Bronchial epithelial cell (primary cell): ENCODE results near the gene ANGPTL2. TPM values are rescaled to one million over a fixed set of nuclear protein-coding genes. Genes with fewer than 3 reads are reported as not detected.

Source experiments
- DNase-seq: peaks from one replicate; pipeline ENCODE4 v3.0.0-alpha.2; 2010; ENCODE audit warnings: low read depth
- FAIRE-seq: peaks from 2 replicates; lab custom pipeline; 2011; peaks lifted over from hg19 to GRCh38; lab: Jason Lieb, UNC
- H3K27me3 ChIP-seq: 2 replicates; pipeline ENCODE4 v1.5.1; 2011; ENCODE audit warnings: low read length; ENCODE audit not compliant: control insufficient read depth, insufficient read depth
- H3K36me3 ChIP-seq: 2 replicates; pipeline ENCODE4 v1.5.1; 2011; ENCODE audit warnings: low read length; ENCODE audit not compliant: control insufficient read depth, insufficient read depth
- H3K4me3 ChIP-seq: 2 replicates; pipeline ENCODE4 v1.5.1; 2011; ENCODE audit warnings: mild to moderate bottlenecking, low read depth, low read length, control low read depth
- CTCF ChIP-seq: IDR thresholded peaks from 2 replicates; pipeline ENCODE4 v1.5.1; 2011; ENCODE audit warnings: mild to moderate bottlenecking, moderate library complexity, low read length, control low read depth, inconsistent platforms; ENCODE audit not compliant: insufficient read depth, severe bottlenecking
- total RNA-seq: library from RNA; depleted of rRNA; stranded (reverse); fragments of >200 nt; gene quantifications from 2 replicates; pipeline ENCODE4 v1.2.1, GENCODE V29; 2014

Gene ANGPTL2
- total RNA-seq, 1 donor from 2014 or later = 0.79 TPM

DNA sequence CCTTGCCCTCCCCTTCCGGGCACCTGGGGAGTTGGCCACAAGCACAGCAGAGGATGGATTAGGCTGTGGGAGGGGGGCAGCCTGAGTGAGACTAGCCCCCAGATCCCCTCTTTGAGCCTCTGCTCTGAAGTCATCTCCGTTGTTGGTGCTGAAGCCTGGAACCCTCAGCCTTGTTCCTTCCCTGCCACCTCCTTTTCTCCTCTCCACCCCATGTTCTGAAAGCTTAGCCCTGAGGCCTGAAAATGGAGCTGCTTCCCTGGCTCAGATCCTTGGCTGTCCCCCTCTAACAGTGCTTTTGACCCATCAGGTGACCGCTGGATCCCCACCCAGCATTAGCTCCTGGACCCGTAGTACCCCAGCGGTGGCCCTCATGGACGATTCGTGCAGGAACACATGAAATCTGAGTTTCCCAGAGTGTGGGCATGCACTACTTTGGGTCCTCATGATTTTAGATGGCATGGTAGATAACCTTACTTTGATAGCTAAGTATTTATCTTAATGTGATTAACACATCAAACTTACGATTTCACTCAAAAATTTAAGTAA is 21.6 kb upstream of the ANGPTL2 start:
- no peak for TF ChIP-seq CTCF
- no peaks in the 10 kb centered on the region for H3K36me3 ChIP-seq
- DNase-seq (no peak), FAIRE-seq (no peak)
- H3K27me3 ChIP-seq = peaks cover 10% of the 10 kb centered on the region
- H3K4me3 ChIP-seq = no peak overlapping the region

GRCh38 chr9:127142931-127143464 is 20.6 kb upstream of the ANGPTL2 start:
- Histone ChIP-seq H3K4me3 (no peak overlapping the region), H3K36me3 (no peaks in the 10 kb centered on the region), H3K27me3 (peaks cover 11% of the 10 kb centered on the region)
- TF ChIP-seq CTCF = no peak
- no peak for FAIRE-seq
- no peak for DNase-seq

DNA sequence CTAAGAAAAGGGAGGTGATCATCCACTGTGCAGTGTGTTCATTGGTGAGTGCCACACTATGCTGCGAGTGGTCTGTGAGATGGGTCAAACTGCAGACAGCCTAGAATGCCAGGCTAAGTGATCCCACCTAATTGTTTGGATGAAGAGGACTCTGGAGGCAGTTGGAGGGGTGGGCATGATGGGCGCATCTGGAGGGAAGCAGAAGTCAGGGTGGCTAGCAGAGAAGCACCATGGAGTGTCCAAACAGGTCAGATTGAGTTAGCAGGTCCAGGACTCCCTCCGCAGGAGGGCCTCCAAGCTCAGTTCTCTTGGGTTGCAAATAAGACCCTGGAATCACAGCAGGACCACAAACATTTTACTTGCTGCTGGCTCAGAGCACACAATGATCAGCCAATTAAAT is 19.9 kb upstream of the ANGPTL2 start:
- FAIRE-seq (no peak), DNase-seq (no peak)
- peaks cover 11% of the 10 kb centered on the region for H3K27me3 ChIP-seq
- H3K36me3 ChIP-seq = no peaks in the 10 kb centered on the region
- no peak overlapping the region for H3K4me3 ChIP-seq
- TF ChIP-seq CTCF = no peak

DNA sequence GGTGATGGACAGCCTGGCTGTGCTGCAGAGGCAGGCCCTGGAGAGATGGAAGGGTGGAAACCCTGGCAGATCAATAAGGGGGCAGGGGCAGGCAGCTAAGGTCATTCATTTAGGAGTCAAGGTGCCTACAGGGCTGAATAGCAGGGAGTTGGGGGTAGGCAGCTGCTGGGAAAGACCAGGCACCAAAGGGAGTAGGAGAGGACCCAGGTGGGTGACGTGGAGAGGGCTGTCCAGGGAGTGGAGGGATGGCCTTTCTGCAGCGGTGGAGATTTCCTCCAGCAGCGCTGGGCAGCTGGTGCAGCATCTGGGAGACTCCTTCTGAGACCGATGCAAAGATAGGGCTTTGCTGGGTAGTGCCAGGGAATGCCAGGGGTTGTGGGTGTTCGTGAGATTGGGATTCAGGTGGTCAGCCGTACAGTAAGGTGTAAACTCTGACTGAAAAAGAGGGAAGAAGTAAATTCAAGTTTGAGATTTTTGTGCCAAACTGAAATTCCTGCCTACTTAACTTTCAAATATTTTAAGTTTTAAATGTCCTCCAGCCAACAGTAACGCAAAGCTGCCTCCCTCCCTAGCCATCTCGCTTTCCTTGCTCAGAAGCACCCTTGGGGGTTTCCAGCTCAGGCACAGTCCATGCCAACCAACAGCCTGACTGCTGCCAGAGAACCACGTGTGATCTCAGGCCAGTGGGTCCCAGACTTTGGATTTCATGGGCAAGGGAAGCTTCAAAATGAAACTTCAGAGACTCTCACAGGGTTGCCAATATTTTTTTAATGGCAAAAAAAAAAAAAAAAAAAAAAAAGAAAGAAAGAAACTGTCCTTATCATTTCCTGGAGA is 18.6 kb upstream of the ANGPTL2 start:
- H3K4me3 ChIP-seq = no peak overlapping the region
- FAIRE-seq (no peak), DNase-seq (no peak)
- no peaks in the 10 kb centered on the region for H3K36me3 ChIP-seq
- peaks cover 11% of the 10 kb centered on the region for H3K27me3 ChIP-seq
- no peak for TF ChIP-seq CTCF

DNA sequence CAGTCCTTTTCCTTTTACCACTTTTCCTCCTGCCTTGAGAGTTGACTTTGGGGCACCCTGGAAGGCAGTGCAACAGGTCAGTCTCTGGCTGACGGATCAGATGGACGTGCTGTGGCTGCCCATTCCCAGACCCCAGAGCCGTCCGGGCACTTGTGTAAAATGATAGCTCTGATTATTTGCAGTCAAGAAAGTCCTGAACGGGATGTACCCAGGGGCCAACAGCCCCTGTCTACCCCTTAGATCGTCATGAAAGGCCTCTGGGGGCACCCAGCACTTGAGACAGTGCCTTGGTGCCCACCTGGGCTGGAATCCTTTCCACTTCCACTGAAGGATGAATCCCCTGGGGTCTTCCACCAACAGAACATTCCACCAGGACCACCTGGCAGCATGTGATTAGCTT is 17.7 kb upstream of the ANGPTL2 start:
- DNase-seq (no peak), FAIRE-seq (no peak)
- Histone ChIP-seq H3K36me3 (no peaks in the 10 kb centered on the region), H3K4me3 (no peak overlapping the region), H3K27me3 (peaks cover 11% of the 10 kb centered on the region)
- TF ChIP-seq CTCF = no peak
